ENCODE results near the gene UBIAD1. TPM values are rescaled to one million over a fixed set of nuclear protein-coding genes. Genes with fewer than 3 reads are reported as not detected.

UBIAD1 gene
- total and polyA plus RNA-seq, 2 of the 4 experiments (the other 2 are of a cell fraction): 6.3 to 9.5 TPM

- H2AK9ac ChIP-seq (replicated peaks; ENCODE audit: low read depth, low read length, poor library complexity): no peak overlapping the region
- H3K27me3 ChIP-seq (ENCODE audit: control insufficient read depth, insufficient read depth, low read length): peaks cover 26% of the 10 kb centered on the region; the same call in 1 of the 2 replicates
- no peak overlapping the region for H4K8ac ChIP-seq (ENCODE audit: low read depth in 2 of 2, low read length in 2 of 2)
- ChIA-PET POLR2A (ENCODE audit: unreplicated experiment) (no interaction called here), CTCF (no interaction called here)
- DNase-seq: no peak
- no peak overlapping the region for H3K18ac ChIP-seq (ENCODE audit: low read depth, low read length)
- H3K4me3 ChIP-seq (ENCODE audit: insufficient read depth, low read depth, low read length): no peak overlapping the region
- H3K36me3 ChIP-seq (ENCODE audit: control insufficient read depth, insufficient read depth, low read length): no peaks in the 10 kb centered on the region
- intact Hi-C loops (cut with micrococcal nuclease): no loop called here
- in situ Hi-C loops (cut with MboI; ENCODE audit: low sequenced_read_pairs): no loop called here
- no peak overlapping the region for H2AFZ ChIP-seq (replicated peaks; ENCODE audit: low read length, poor library complexity)
- no peak overlapping the region for H3K4me2 ChIP-seq (ENCODE audit: low read depth, low read length)
- no peak overlapping the region for H2BK120ac ChIP-seq (ENCODE audit: low read depth, low read length)
- no CpG with 5 or more reads among the region's 6 CpGs for WGBS, 2 experiments (ENCODE audit: extremely low coverage in 2 of 2, insufficient read length in 1 of 2)
- H2BK20ac ChIP-seq (ENCODE audit: low read depth, low read length): no peak overlapping the region
- TF ChIP-seq USF2 (IDR thresholded peaks at IDR 0.05; ENCODE audit: low read depth, low read length): no peak
- no peak overlapping the region for H2AK5ac ChIP-seq (ENCODE audit: low read depth, low read length)
- BruUV-seq (replicated peaks): no TSS peak
- H3K79me1 ChIP-seq (ENCODE audit: low read depth in 1 of 2, low read length in 2 of 2): no peaks in the 10 kb centered on the region
- dilution Hi-C loops (cut with HindIII; ENCODE audit: low sequenced_read_pairs, unreplicated experiment): no loop called here
- no peaks in the 10 kb centered on the region for H3K4me1 ChIP-seq (ENCODE audit: control insufficient read depth, insufficient read depth, low read length)
- H3K9ac ChIP-seq (ENCODE audit: low read depth, low read length): no peak overlapping the region
- no peaks in the 10 kb centered on the region for H3K9me3 ChIP-seq (ENCODE audit: control insufficient read depth, insufficient read depth, low read length)
- H4K91ac ChIP-seq (ENCODE audit: insufficient read depth, low read depth, low read length): no peak overlapping the region
- H3K14ac ChIP-seq (replicated peaks; ENCODE audit: low read depth, low read length): no peak overlapping the region
- H2BK5ac ChIP-seq (ENCODE audit: low read depth, low read length, poor library complexity, severe bottlenecking): no peak overlapping the region
- H3K56ac ChIP-seq (ENCODE audit: extremely low read depth, insufficient read depth, low read length): no peak overlapping the region
- no peak overlapping the region for H3K4ac ChIP-seq (ENCODE audit: low read depth, low read length)
- no peaks in the 10 kb centered on the region for H4K20me1 ChIP-seq (ENCODE audit: insufficient read depth, low read length)
- H3K23ac ChIP-seq (ENCODE audit: low read depth, low read length): no peak overlapping the region
- H4K5ac ChIP-seq (ENCODE audit: low read depth, low read length): no peak overlapping the region
- ATAC-seq (ENCODE audit: low read depth): no peak
- no peaks in the 10 kb centered on the region for H3K9me1 ChIP-seq (ENCODE audit: insufficient read depth, low read length)
- H3K27ac ChIP-seq (ENCODE audit: insufficient read depth, low read length): no peak overlapping the region
- no peak overlapping the region for H2BK15ac ChIP-seq (ENCODE audit: low read depth, low read length)
Observed at GRCh38 chr1:11308699-11309224, 35.8 kb downstream of the UBIAD1 start.
